Mammary epithelial cell (primary cell): ENCODE results near the gene HIPK4.

Experiments
- EZH2 ChIP-seq: IDR thresholded peaks from 2 replicates; pipeline ENCODE4 v1.6.1; 2012; ENCODE audit warnings: low read length, inconsistent platforms, borderline replicate concordance
- TF ChIP-seq, protein P1 (sequence below), 2 donors: IDR thresholded peaks in 1 of 2; conservative IDR thresholded peaks in 1 of 2; 2 replicates each; pipeline ENCODE4 v1.5.1; 2011 to 2012; ENCODE audit warnings: inconsistent platforms in 2 of 2, low read length in 2 of 2, mild to moderate bottlenecking in 2 of 2, control low read depth in 1 of 2, low read depth in 1 of 2; ENCODE audit not compliant: insufficient read depth in 1 of 2; ENCODE audit errors: extremely low read depth in 1 of 2

- TF ChIP-seq, protein P1, sequence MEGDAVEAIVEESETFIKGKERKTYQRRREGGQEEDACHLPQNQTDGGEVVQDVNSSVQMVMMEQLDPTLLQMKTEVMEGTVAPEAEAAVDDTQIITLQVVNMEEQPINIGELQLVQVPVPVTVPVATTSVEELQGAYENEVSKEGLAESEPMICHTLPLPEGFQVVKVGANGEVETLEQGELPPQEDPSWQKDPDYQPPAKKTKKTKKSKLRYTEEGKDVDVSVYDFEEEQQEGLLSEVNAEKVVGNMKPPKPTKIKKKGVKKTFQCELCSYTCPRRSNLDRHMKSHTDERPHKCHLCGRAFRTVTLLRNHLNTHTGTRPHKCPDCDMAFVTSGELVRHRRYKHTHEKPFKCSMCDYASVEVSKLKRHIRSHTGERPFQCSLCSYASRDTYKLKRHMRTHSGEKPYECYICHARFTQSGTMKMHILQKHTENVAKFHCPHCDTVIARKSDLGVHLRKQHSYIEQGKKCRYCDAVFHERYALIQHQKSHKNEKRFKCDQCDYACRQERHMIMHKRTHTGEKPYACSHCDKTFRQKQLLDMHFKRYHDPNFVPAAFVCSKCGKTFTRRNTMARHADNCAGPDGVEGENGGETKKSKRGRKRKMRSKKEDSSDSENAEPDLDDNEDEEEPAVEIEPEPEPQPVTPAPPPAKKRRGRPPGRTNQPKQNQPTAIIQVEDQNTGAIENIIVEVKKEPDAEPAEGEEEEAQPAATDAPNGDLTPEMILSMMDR (conservative IDR thresholded peaks at IDR 0.05 in 1 of 2, IDR thresholded peaks at IDR 0.05 in 1 of 2; ENCODE audit: extremely low read depth in 1 of 2, insufficient read depth in 1 of 2, low read depth in 1 of 2, low read length in 2 of 2), result no peak
- TF ChIP-seq EZH2, result no peak
These were observed 33.0 kb upstream of the HIPK4 start for GRCh38 chr19:40422748-40423566.
